SK-N-MC (cell line): ENCODE measurements around the gene DBNDD2.

ENCODE experiments used
- DNase-seq: peaks from one replicate; pipeline ENCODE4 v3.0.0-alpha.2; 2011; ENCODE audit warnings: low read depth, low spot score
- H3K27ac ChIP-seq: fragments of 200-600 bp; sonication (generic); 2 replicates; pipeline ENCODE4 v1.5.1; 2016; ENCODE audit warnings: mixed run types
- H3K36me3 ChIP-seq: fragments of 200-600 bp; sonication (generic); 2 replicates; pipeline ENCODE4 v1.6.1; 2017; ENCODE audit warnings: antibody characterized with exemption, low read length, mixed read lengths; ENCODE audit not compliant: insufficient read depth
- H3K4me3 ChIP-seq: fragments of 200-600 bp; sonication (generic); 2 replicates; pipeline ENCODE4 v1.5.1; 2016
- H3K9ac ChIP-seq: fragments of 200-600 bp; sonication (generic); 2 replicates; pipeline ENCODE4 v1.8.0; 2017; ENCODE audit warnings: mixed run types, mixed read lengths; ENCODE audit not compliant: insufficient read length
- H3K9me3 ChIP-seq: fragments of 200-600 bp; sonication (generic); 2 replicates; pipeline ENCODE4 v1.6.1; 2017; ENCODE audit warnings: low read depth, mild to moderate bottlenecking, antibody characterized with exemption, low read length, moderate library complexity, mixed read lengths
- EZH2 ChIP-seq: fragments of 200-600 bp; sonication (generic); IDR thresholded peaks from one replicate; pipeline ENCODE4 v1.6.1; 2017; ENCODE audit warnings: antibody characterized with exemption
- FOXP2 ChIP-seq: optimal IDR thresholded peaks from 2 replicates; pipeline ENCODE3; 2011; ENCODE audit warnings: mild to moderate bottlenecking, moderate library complexity; ENCODE audit not compliant: insufficient read depth; ENCODE audit errors: extremely low read length, control extremely low read depth
- POLR2AphosphoS5 ChIP-seq: IDR thresholded peaks from 2 replicates; pipeline ENCODE4 v1.6.1; 2012; ENCODE audit warnings: mild to moderate bottlenecking, low read depth, low read length, borderline replicate concordance

Gene DBNDD2

DNA sequence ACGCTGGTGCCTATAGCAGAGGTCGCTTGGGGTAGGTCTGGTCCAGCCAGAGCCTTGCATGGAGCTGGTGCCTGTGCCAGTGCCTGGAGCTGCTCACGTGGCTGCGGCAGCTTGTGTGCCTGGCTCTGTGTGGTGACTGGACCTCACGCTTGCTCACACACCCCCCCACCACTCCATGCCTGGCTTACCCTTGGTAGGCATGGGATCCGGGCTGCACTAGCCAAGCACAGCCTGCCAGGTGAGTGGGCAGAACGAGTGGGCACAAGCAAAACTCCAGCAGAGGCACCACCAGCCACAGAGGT is 13.0 kb upstream of the DBNDD2 start:
- Histone ChIP-seq H3K4me3 (no peak overlapping the region), H3K9me3 (no peaks in the 10 kb centered on the region), H3K9ac (no peak overlapping the region), H3K36me3 (no peaks in the 10 kb centered on the region), H3K27ac (no peak overlapping the region)
- TF ChIP-seq EZH2 = no peak
- no peak for TF ChIP-seq FOXP2
- TF ChIP-seq POLR2AphosphoS5 = no peak
- DNase-seq = no peak

DNA sequence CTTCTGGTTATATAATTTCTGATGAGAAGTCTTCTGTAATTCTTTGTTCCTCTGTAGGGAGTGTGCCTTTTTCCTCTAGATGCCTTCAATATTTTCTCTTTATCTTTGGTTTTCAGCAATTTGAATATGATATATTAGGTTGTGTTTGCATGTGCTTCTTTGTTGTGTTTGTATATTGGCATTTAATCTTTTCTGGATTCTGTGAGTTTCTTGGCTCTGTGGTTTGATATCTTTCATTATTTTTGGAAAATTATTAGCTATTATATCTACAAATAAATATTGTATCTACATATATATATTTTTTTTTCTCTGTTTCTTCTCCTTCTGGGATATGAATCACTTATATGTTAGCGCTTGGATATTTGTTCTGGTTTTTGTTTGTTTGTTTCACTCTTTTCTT is 9.1 kb upstream of the DBNDD2 start:
- no peak for DNase-seq
- H3K27ac ChIP-seq = no peak overlapping the region
- no peak overlapping the region for H3K9ac ChIP-seq
- no peak for TF ChIP-seq EZH2
- TF ChIP-seq FOXP2 = no peak
- no peak for TF ChIP-seq POLR2AphosphoS5
- no peaks in the 10 kb centered on the region for H3K36me3 ChIP-seq
- no peaks in the 10 kb centered on the region for H3K9me3 ChIP-seq
- H3K4me3 ChIP-seq = no peak overlapping the region

DNA sequence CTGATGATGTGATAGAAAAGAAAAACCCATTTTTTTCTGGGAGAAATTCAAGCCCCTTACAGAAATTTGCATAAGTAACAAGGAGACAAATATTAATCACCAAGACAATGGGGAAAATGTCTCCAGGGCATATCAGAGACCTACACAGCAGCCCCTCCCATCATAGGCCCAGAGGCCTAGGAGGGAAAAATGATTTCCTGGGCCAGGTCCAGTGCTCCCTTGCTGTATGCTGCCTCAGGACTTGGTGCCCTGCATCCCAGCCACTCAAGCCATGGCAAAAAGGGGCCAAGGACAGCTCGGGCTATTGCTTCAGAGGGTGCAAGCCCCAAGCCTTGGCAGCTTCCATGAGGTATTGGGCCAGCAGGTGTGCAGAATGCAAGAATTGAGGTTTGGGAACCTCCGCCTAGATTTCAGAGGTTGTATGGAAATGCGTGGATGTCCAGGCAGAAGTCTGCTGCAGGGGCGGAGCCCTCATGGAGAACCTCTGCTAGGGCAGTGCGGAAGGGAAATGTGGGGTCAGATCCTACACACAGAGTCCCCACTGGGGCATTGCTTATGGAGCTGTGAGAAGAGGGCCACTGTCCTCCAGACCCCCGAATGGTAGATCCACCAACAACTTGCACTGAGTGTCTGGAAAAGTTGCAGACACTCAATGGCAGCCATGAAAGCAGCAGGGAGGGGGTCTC is 7.6 kb upstream of the DBNDD2 start:
- no peak overlapping the region for H3K4me3 ChIP-seq

DNA sequence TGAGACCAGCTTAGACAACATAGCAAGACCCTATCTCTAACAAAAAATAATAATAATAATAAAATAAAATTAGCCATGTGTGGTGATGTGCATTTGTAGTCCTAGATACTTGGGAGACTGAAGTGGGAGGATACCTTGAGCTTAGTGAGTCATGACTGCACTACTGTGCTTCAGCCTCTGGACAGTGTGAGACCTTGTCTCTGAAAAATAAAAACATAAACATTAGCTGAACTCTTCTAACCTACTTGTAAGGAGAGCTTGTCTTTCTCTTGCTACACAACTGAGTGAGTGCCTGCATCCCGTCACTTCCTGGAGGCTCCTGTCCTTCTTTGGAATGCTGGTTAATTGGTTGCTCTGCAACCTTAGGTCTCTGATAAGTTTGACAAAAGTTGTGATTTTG is 5.1 kb upstream of the DBNDD2 start:
- Histone ChIP-seq H3K9me3 (no peaks in the 10 kb centered on the region), H3K4me3 (no peak overlapping the region), H3K36me3 (no peaks in the 10 kb centered on the region), H3K9ac (no peak overlapping the region), H3K27ac (no peak overlapping the region)
- DNase-seq = no peak
- no peak for TF ChIP-seq POLR2AphosphoS5
- no peak for TF ChIP-seq EZH2
- no peak for TF ChIP-seq FOXP2

More for the DNA sequence above, 7.6 kb upstream of the DBNDD2 start:
- Histone ChIP-seq H3K27ac (no peak overlapping the region), H3K9ac (no peak overlapping the region), H3K36me3 (no peaks in the 10 kb centered on the region), H3K9me3 (no peaks in the 10 kb centered on the region)
- TF ChIP-seq FOXP2 (no peak), EZH2 (no peak), POLR2AphosphoS5 (no peak)
- no peak for DNase-seq

DNA sequence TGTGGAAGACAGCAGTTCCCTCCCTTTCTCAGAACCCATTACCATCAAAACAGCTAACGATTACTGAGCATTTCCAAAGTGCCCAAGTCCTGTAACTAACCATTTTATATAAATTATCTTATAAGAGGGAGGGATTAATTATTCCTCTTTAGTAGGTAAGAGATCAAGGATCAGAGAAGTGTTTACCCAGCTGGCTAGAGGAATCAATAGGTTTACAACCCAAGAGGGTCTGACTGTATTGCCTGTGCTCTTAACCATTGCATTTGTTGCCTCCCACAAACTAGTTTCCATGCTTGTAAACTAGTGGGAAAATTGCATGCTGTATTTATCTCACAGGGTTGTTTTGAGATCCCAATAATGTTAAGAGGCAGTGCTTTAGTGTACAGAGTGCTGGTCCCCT is 3.7 kb upstream of the DBNDD2 start:
- H3K4me3 ChIP-seq = no peak overlapping the region
- DNase-seq = no peak

DNA sequence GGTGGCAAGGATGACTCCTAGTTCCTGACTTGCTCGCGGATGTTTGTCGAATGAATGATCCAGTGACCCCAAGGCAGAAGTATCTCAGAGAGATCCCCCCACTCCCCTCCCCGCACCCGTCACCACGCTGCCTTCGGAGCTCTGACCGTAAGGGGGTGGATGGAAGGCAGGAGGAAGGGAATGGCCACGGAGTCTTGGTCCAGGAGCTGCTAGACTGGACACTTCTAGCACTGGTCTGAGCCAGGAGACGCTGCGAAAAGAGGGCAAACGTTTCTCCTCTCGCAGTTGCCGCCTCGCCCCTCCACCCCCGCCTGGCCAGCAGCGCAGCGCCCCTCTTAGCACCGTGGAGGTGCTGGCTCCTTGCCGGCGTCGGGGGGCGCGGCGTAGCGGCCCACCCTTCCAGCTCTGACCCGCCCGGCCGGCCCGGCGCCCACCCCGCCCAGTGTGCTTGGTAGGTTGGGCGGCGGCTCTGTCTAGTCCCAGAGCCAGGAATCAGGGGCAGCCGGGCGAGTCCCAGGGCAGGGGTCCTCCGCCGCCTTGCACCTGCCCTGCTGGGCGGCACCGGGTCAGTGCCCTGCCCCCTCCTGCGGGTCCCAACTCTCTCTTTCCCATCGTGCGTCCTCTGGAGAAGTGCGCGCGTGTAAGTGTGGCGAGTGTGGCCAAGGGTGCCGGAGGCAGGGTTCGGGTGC is 2.4 kb upstream of the DBNDD2 start:
- Histone ChIP-seq H3K36me3 (peaks cover 21% of the 10 kb centered on the region), H3K27ac (no peak overlapping the region), H3K4me3 (peak overlapping the region; percentile 98), H3K9ac (peak overlapping the region; percentile 95), H3K9me3 (no peaks in the 10 kb centered on the region)
- no peak for DNase-seq
- no peak for TF ChIP-seq POLR2AphosphoS5
- no peak for TF ChIP-seq FOXP2
- no peak for TF ChIP-seq EZH2

More for the DNA sequence above, 3.7 kb upstream of the DBNDD2 start:
- Histone ChIP-seq H3K9ac (no peak overlapping the region), H3K9me3 (no peaks in the 10 kb centered on the region), H3K36me3 (peaks cover 9% of the 10 kb centered on the region), H3K27ac (no peak overlapping the region)
- TF ChIP-seq POLR2AphosphoS5 = no peak

GRCh38 chr20:45406260-45407066 is 1.6 kb upstream of the DBNDD2 start:
- Histone ChIP-seq H3K27ac (peak overlapping the region; percentile 50; the same call in 1 of the 2 replicates), H3K9me3 (no peaks in the 10 kb centered on the region), H3K4me3 (peak overlapping the region; percentile 98), H3K36me3 (peaks cover 26% of the 10 kb centered on the region), H3K9ac (peak overlapping the region; percentile 95)
- TF ChIP-seq FOXP2 = no peak
- TF ChIP-seq EZH2 = no peak
- no peak; the same call in 1 of the 2 replicates for TF ChIP-seq POLR2AphosphoS5
- DNase-seq = no peak

- peak overlapping the region; percentile 95 for H3K9ac ChIP-seq
- no peak for DNase-seq
- H3K4me3 ChIP-seq = peak overlapping the region; percentile 98
- peaks cover 29% of the 10 kb centered on the region for H3K36me3 ChIP-seq
- peak overlapping the region; percentile 50; the same call in 1 of the 2 replicates for H3K27ac ChIP-seq
- no peak for TF ChIP-seq FOXP2
- no peak; the same call in 1 of the 2 replicates for TF ChIP-seq POLR2AphosphoS5
- no peak for TF ChIP-seq EZH2
- H3K9me3 ChIP-seq = no peaks in the 10 kb centered on the region
These were observed 883 bp upstream of the DBNDD2 start for GRCh38 chr20:45407067-45407745.
